GM12872 (cell line): ENCODE measurements around the gene PLB1.

ENCODE experiments used
- CTCF ChIP-seq: IDR thresholded peaks from 3 replicates; pipeline ENCODE4 v1.5.1; 2011; ENCODE audit warnings: low read depth, mild to moderate bottlenecking, low read length, moderate library complexity; ENCODE audit not compliant: insufficient read depth

Gene PLB1

DNA sequence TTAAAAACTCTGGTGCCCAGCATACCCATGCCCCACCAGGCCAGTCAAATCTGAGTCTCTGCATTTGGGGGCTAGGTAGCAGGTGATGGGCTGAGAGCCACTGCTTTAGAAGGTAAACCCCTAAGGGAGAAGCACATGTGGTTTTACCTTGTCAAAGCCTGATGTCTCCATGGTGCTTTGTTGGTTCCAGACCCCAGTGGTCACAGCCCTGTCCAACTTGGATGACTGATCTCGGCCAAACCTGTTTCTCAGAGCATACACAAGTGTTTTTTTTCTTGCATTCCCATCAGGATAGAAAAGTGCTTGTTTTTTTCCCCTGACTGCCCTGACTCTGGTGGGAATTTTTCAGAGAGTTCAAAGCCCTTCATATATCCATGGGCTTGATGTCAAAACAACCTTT lies 13.5 kb downstream of the PLB1 start:
- no peak for TF ChIP-seq CTCF

DNA sequence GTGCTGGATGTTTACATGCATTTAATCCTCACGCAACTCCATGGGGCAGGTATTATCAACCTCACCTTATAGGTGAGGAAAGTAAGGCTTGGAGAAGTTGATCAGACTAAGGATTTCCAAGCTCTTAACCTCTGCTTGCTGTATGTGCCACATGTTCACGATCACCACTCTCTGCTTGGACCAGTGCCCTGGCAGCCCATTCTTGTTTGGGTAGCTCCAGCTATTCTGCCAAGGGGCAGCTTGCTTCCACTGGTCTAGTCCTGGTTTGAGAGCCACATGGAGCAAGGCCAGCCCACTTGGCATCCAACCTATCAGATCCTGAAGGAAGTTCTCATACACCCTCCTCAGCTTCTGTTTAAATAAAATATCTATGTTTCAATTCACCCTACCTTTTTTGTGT lies 14.3 kb downstream of the PLB1 start:
- no peak for TF ChIP-seq CTCF

GRCh38 chr2:28511871-28512606 lies 16.2 kb downstream of the PLB1 start:
- no peak for TF ChIP-seq CTCF

DNA sequence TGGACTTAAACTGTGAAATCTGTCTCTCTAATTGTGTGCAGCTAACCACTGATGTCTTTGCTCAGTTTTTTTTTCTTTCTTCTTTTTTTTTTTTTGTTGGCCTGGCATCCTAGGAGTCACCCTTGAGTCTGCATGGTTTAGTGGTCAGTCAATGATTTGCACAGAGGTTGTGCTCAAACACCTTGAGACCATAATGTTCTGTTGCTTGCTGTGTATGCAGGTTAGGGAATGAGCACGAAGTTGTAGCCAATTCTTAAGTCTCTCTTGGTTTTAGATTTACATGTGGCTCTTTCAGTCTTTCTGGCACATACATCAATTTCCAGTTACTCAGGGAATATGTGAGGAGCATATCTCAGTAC lies 16.7 kb downstream of the PLB1 start:
- TF ChIP-seq CTCF: no peak

DNA sequence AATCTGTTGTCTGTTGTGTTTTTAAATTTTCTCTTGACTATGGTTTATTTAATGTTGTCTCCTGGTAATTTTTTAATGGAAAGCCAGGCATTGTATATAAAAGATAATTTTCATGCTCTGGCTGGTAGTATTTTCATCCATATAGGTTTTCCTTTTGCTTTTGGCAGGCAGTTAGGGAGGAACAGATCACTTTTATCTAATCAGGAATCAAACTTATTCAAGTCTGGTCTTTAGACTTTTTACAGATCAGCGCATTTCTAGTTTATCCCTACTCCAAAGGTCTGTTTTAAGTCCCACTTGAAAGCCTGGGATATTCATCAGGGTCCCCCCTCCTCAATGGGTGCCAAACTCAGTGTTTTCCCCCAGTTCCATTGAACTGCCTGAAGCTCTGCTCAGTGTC lies 17.2 kb downstream of the PLB1 start:
- TF ChIP-seq CTCF: no peak

DNA sequence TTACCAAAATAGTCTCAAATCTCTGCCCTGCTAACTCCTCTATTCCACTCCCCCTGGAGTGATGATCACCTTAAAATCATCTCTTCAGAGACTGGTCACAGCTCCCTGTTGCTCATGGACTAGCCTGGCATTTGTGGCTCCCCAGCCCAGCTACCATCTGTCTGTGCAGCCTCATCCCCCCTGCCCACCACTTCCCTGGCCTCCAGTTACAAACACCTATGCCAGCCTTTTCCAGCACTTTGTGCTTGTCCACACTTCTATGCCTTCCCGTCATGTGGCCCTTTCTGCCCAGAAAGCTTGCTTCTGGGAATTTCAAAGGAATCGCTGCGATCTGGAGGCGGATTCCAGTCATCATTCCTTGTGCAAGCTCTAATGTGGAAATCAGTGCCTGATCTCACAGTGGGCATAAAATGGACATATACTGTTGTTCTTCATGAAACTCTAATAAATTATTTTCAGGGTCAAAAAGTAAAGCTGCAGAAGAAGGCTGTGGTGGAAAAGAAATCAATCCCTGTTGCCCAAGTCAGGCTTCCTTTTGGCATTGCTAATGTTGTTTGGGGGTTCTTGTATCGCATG lies 19.4 kb downstream of the PLB1 start:
- TF ChIP-seq CTCF: no peak

DNA sequence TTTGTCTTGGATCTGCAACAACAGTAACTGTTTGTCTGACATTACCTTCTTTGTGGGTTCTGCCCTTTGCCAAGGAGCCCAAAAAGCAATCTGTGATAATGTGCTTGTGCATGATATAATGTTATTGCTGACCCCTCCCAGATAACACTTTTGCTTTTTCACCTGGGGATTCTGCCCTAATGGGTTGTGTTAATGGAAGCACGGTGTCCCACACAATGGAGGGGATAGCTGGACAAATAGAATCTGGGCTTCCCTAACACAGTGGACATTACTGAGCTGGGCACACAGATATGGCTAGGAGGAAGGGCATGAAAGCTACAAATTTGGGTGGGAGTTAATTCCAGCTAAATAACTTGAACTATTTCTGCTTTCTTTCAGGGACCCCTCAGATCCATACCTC lies 20.6 kb downstream of the PLB1 start:
- no peak for TF ChIP-seq CTCF

DNA sequence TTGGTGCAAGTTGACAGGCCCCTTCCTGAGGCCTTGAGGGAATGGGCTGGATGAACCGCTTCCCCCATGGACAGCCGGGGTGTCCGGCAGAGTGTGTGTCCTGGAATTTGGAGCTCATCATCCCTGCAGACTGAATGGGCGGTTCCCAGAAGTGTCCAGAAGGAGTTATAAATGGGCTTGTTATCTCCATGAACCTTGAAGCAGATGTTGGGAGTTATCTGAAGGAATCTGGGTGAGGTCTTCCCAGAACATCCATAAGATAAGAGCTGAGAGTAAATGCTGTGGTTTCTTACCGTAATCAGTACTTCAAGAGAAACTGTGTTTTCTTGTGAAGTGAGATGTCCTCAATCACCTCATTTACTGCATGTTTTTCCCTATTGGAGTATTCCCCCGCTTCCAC lies 21.1 kb downstream of the PLB1 start:
- TF ChIP-seq CTCF: no peak
